T-cell (primary cell): ENCODE results near the gene CBARP. TPM values are rescaled to one million over a fixed set of nuclear protein-coding genes. Genes with fewer than 3 reads are reported as not detected.

Experiments
- ATAC-seq, 4 experiments: fragments of 200-7000 bp in 3 of 4; fragments of 150-1000 bp in 1 of 4; cut with Tn5 transposase; replicated peaks in 1 of 4; 1 replicate in 3 of 4; 2 replicates in 1 of 4; pipeline ENCODE4 v1.10.0; 2021; ENCODE audit warnings: moderate library complexity in 3 of 4, mild to moderate bottlenecking in 2 of 4, moderate number of reproducible peaks in 1 of 4
- CTCF ChIA-PET, 2 donors: fragments of 300-600 bp; sonication (Branson Sonifier 250); formaldehyde crosslinking; loops; one replicate each; lab custom pipeline; 2022; ENCODE audit warnings: antibody characterized with exemption in 2 of 2; lab: Charles Lee
- POLR2A ChIA-PET, 2 donors: fragments of 300-600 bp; sonication (Branson Sonifier 250); formaldehyde crosslinking; loops; one replicate each; lab custom pipeline; 2022; ENCODE audit warnings: antibody characterized with exemption in 2 of 2; lab: Charles Lee
- DNase-seq, 35 experiments: peaks; one replicate each; pipeline versions ENCODE4 v3.0.0 to v3.0.0-alpha.2; 2013 to 2023
- H3K27ac ChIP-seq: one replicate; pipeline ENCODE4 v1.5.1; 2013; ENCODE audit warnings: low read length
- H3K27me3 ChIP-seq, 2 experiments: replicated peaks in 1 of 2; 1 replicate in 1 of 2; 2 replicates in 1 of 2; pipeline versions ENCODE4 v1.6.1 to v1.7.0; 2013; ENCODE audit warnings: low read length in 1 of 2, mixed read lengths in 1 of 2; ENCODE audit not compliant: control insufficient read depth in 2 of 2, insufficient read depth in 2 of 2; ENCODE audit errors: extremely low read depth in 1 of 2
- H3K36me3 ChIP-seq, 2 donors: 1 replicate in 1 of 2; 2 replicates in 1 of 2; pipeline versions ENCODE4 v1.6.1 to v1.7.0; 2013; ENCODE audit warnings: low read length in 1 of 2; ENCODE audit not compliant: control insufficient read depth in 2 of 2, insufficient read depth in 1 of 2; ENCODE audit errors: extremely low read depth in 1 of 2
- H3K4me1 ChIP-seq, 2 experiments: 1 replicate in 1 of 2; 2 replicates in 1 of 2; pipeline versions ENCODE4 v1.6.1 to v1.7.0; 2013; ENCODE audit warnings: low read length in 2 of 2, mixed read lengths in 1 of 2; ENCODE audit not compliant: insufficient read depth in 2 of 2, control insufficient read depth in 1 of 2; ENCODE audit errors: extremely low read depth in 1 of 2
- H3K4me3 ChIP-seq, 2 donors: 1 replicate in 1 of 2; 2 replicates in 1 of 2; pipeline versions ENCODE4 v1.5.1 to v1.7.0; 2013; ENCODE audit warnings: mild to moderate bottlenecking in 2 of 2, low read length in 1 of 2, moderate library complexity in 1 of 2; ENCODE audit not compliant: control insufficient read depth in 1 of 2; ENCODE audit errors: extremely low read depth in 1 of 2
- H3K9me3 ChIP-seq: 2 replicates; pipeline ENCODE4 v1.7.0; 2013
- H3K27ac Mint-ChIP-seq, 2 donors: one replicate each; pipeline ENCODE4 v1.8.0; 2020 to 2021; ENCODE audit warnings: mild to moderate bottlenecking in 2 of 2, mixed read lengths in 2 of 2
- H3K27me3 Mint-ChIP-seq, 2 donors: one replicate each; pipeline ENCODE4 v1.8.0; 2021 to 2022; ENCODE audit warnings: mixed read lengths in 2 of 2
- H3K36me3 Mint-ChIP-seq: one replicate; pipeline ENCODE4 v1.8.0; 2021; ENCODE audit warnings: mixed read lengths
- H3K4me1 Mint-ChIP-seq, 3 donors: one replicate each; pipeline ENCODE4 v1.8.0; 2020 to 2022; ENCODE audit warnings: mixed read lengths in 3 of 3, mild to moderate bottlenecking in 1 of 3
- H3K4me3 Mint-ChIP-seq, 3 donors: one replicate each; pipeline ENCODE4 v1.8.0; 2020 to 2022; ENCODE audit warnings: mild to moderate bottlenecking in 3 of 3, mixed read lengths in 3 of 3, moderate library complexity in 3 of 3
- H3K9me3 Mint-ChIP-seq, 3 donors: one replicate each; pipeline ENCODE4 v1.8.0; 2020 to 2022; ENCODE audit warnings: mixed read lengths in 3 of 3
- WGBS: methylation state at CpG from one replicate; pipeline ENCODE4 v1.1.5; 2013; ENCODE audit warnings: missing lambda C conversion rate; ENCODE audit not compliant: insufficient coverage; 5-methylcytosine and 5-hydroxymethylcytosine counted together
- total RNA-seq, 35 experiments: library from RNA in 6 of 35; stranded (reverse) in 6 of 35; fragments of 120-200 nt in 1 of 35; gene quantifications; one replicate each; pipeline versions ENCODE4 v1.2.1 to v1.2.4 and lab custom pipeline; 2013 to 2026

Gene CBARP
- total RNA-seq, 5 donors from 2014 or later (not counting 1 experiment from before 2014, with no cell fraction given), result 0.08 to 0.36 (median 0.23) TPM; not detected in 1

GRCh38 chr19:1276628-1277022 lies 38.8 kb upstream of the CBARP start:
- Mint-ChIP-seq H3K27me3 (no peaks in the 10 kb centered on the region), H3K9me3 (no peaks in the 10 kb centered on the region), H3K27ac (peak overlapping the region; percentile 80 to 89), H3K4me1 (peaks cover 42 to 48% (median 44%) of the 10 kb centered on the region in 3 donors), H3K36me3 (peaks cover 32% of the 10 kb centered on the region), H3K4me3 (peak overlapping the region; percentile 76 to 94 (median 84))
- Histone ChIP-seq H3K4me3 (peak overlapping the region; percentile 89 to 90), H3K36me3 (peaks cover 34 to 50% of the 10 kb centered on the region in 2 donors), H3K4me1 (peaks cover 28 to 65% of the 10 kb centered on the region in 2 experiments), H3K27me3 (no peaks in the 10 kb centered on the region), H3K9me3 (no peaks in the 10 kb centered on the region), H3K27ac (peak overlapping the region; percentile 93)
- ATAC-seq (no peak), DNase-seq (peak in 10 of 35 experiments; percentile 17 to 57 (median 40))
- ChIA-PET CTCF (no interaction called here), POLR2A (no interaction called here)
- WGBS, result 24% methylated on average over 10 of the region's 10 CpGs

- no peaks in the 10 kb centered on the region for H3K9me3 ChIP-seq
- no peaks in the 10 kb centered on the region for H3K27me3 ChIP-seq
- Mint-ChIP-seq H3K27ac (peak overlapping the region; percentile 91 to 92), H3K36me3 (peaks cover 37% of the 10 kb centered on the region), H3K4me1 (peaks cover 47 to 54% (median 49%) of the 10 kb centered on the region in 3 donors), H3K9me3 (no peaks in the 10 kb centered on the region), H3K4me3 (peak overlapping the region; percentile 76 to 94 (median 84)), H3K27me3 (no peaks in the 10 kb centered on the region)
- peaks cover 34 to 55% of the 10 kb centered on the region in 2 donors for H3K36me3 ChIP-seq
- ChIA-PET CTCF (no interaction called here), POLR2A (no interaction called here)
- DNase-seq, result no peak
- H3K4me3 ChIP-seq, result peak overlapping the region; percentile 89 to 90
- H3K4me1 ChIP-seq, result peaks cover 32 to 70% of the 10 kb centered on the region in 2 experiments
- under 1% methylated on average over 34 of the region's 43 CpGs for WGBS
- ATAC-seq, result no peak
- H3K27ac ChIP-seq, result peak overlapping the region; percentile 93
These were observed 38.3 kb upstream of the CBARP start for GRCh38 chr19:1275976-1276627.

DNA sequence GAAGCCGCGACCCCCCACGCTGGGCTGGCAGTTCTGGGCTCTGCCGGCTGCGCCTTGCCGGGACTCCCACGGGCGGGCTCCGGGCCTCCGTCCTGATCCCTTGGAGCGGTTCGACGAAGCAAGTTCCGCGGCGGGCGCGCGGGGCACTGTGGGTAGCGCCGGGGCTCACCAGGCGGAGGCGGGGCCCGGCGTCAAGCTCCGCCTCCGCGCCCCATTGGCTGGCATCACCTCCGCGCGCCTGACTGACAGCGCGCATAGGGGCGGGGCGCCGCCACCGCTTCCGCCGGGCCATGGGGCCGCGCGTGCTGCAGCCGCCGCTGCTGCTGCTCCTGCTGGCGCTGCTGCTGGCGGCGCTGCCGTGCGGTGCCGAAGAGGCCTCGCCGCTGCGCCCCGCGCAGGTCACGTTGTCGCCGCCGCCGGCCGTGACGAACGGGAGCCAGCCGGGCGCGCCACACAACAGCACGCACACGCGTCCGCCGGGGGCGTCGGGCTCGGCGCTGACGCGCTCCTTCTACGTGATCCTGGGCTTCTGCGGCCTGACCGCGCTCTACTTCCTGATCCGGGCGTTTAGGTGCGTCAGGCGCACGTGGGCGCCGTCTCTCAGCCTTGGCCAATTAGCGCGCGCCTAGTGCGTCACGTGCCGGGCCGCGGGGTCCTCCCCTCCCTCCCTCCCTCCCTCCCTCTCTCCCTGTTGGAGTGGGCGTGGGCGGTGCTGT lies 37.6 kb upstream of the CBARP start, which contains the start of gene FAM174C:
FAM174C (plus strand) TSS at position 271 of the 716 bp plus-strand sequence; CDS start at position 291, 20 bp downstream.
- no peaks in the 10 kb centered on the region for H3K9me3 ChIP-seq
- peaks cover 54 to 59% (median 55%) of the 10 kb centered on the region in 3 donors for H3K4me1 Mint-ChIP-seq
- ATAC-seq (peak; percentile 79 to 85 (median 82)), DNase-seq (peak; percentile 80 to 98 (median 95))
- WGBS, result under 1% methylated on average over 80 of the region's 98 CpGs
- H3K36me3 ChIP-seq, result peaks cover 34 to 62% of the 10 kb centered on the region in 2 donors
- peak within 1 kb of the TSS; percentile 76 to 94 (median 84) for H3K4me3 Mint-ChIP-seq
- peaks cover 42% of the 10 kb centered on the region for H3K36me3 Mint-ChIP-seq
- peak within 1 kb of the TSS; percentile 91 to 92 for H3K27ac Mint-ChIP-seq
- CTCF ChIA-PET, result no interaction called here
- peak within 1 kb of the TSS; percentile 89 to 90 for H3K4me3 ChIP-seq
- POLR2A ChIA-PET, result interaction anchor here (0.6 to 1.0 kb wide), 2 partner anchors 12 to 595 kb away, joined by 5 to 7 read pairs; no protein-coding TSS in a partner anchor
- H3K27me3 ChIP-seq, result no peaks in the 10 kb centered on the region
- peaks cover 38 to 77% of the 10 kb centered on the region in 2 experiments for H3K4me1 ChIP-seq
- no peaks in the 10 kb centered on the region for H3K9me3 Mint-ChIP-seq
- H3K27me3 Mint-ChIP-seq, result no peaks in the 10 kb centered on the region
- H3K27ac ChIP-seq, result peak within 1 kb of the TSS; percentile 93

GRCh38 chr19:1274852-1275259 lies 37.1 kb upstream of the CBARP start:
- Mint-ChIP-seq H3K27ac (no peak overlapping the region), H3K36me3 (peaks cover 43% of the 10 kb centered on the region), H3K9me3 (no peaks in the 10 kb centered on the region), H3K4me3 (peak overlapping the region; percentile 31 to 94 (median 39)), H3K27me3 (no peaks in the 10 kb centered on the region), H3K4me1 (peaks cover 55 to 61% (median 56%) of the 10 kb centered on the region in 3 donors)
- peak overlapping the region; percentile 26 to 32 for H3K4me3 ChIP-seq
- peaks cover 34 to 61% of the 10 kb centered on the region in 2 donors for H3K36me3 ChIP-seq
- peak overlapping the region; percentile 59 for H3K27ac ChIP-seq
- POLR2A ChIA-PET, result interaction anchor here (0.6 to 1.0 kb wide), 2 partner anchors 11 to 594 kb away, joined by 5 to 7 read pairs; no protein-coding TSS in a partner anchor
- H3K4me1 ChIP-seq, result peaks cover 44 to 79% of the 10 kb centered on the region in 2 experiments
- 53% methylated on average over 44 of the region's 44 CpGs for WGBS
- CTCF ChIA-PET, result no interaction called here
- ATAC-seq, result no peak
- no peak for DNase-seq
- no peaks in the 10 kb centered on the region for H3K9me3 ChIP-seq
- no peaks in the 10 kb centered on the region for H3K27me3 ChIP-seq

DNA sequence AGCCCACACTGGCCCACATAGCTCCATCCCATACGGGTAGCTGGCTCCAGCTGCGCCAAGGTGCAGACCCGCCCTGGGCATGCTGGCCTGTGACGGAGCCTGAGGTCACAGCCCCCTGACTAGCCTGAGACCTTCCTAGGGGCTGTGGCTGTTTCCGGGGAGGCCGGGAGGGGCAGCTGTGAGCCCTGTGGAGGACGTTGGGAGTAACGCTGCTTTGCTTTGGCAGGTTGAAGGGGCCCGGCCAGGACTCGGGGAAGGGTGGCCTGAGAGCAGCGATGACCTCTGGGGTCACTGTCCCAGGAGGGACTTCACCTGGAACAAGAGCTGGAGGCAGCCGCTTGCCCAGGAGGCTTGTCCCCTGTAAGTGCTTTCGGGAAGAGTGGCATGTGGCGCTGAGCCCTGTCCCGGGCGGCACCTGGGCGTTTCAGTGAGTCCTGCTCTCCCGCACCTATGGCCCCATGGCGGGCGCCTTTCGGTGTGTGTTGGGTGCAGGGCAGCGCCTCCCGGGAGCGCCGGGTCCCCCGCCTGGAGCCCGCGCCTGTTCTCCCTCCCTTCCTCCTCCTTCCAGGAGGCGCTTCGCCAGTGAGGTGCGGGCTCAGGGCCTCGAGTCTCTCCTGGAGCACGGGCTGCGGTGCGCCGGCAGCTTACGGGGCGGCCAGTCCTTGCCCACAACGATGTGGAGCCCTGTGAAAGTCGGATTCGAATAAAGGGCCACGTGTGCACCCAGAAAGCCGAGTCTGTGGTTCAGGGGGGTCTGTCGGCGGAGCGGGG lies 36.5 kb upstream of the CBARP start:
- no peaks in the 10 kb centered on the region for H3K27me3 Mint-ChIP-seq
- H3K36me3 ChIP-seq, result peaks cover 29 to 55% of the 10 kb centered on the region in 2 donors
- ChIA-PET POLR2A (interaction anchor here in 1 of 2 donors (0.6 to 0.9 kb wide), 2 partner anchors 27 to 197 kb away, joined by 3 to 5 read pairs; no protein-coding TSS in a partner anchor), CTCF (no interaction called here)
- peaks cover 51 to 60% (median 52%) of the 10 kb centered on the region in 3 donors for H3K4me1 Mint-ChIP-seq
- no peak for ATAC-seq
- H3K4me3 ChIP-seq, result peak overlapping the region; percentile 26 to 32
- H3K27ac ChIP-seq, result peak overlapping the region; percentile 59
- peaks cover 45 to 76% of the 10 kb centered on the region in 2 experiments for H3K4me1 ChIP-seq
- no peaks in the 10 kb centered on the region for H3K9me3 ChIP-seq
- peaks cover 40% of the 10 kb centered on the region for H3K36me3 Mint-ChIP-seq
- 90% methylated on average over 37 of the region's 46 CpGs for WGBS
- H3K27me3 ChIP-seq, result no peaks in the 10 kb centered on the region
- no peaks in the 10 kb centered on the region for H3K9me3 Mint-ChIP-seq
- H3K4me3 Mint-ChIP-seq, result peak overlapping the region; percentile 34 to 94 (median 56)
- H3K27ac Mint-ChIP-seq, result peak overlapping the region; percentile 34 to 75
- DNase-seq, result peak in 1 of 35 experiments; percentile 22
